Measurements from ENCODE around the gene ADK.

- TF ChIP-seq, protein P1, sequence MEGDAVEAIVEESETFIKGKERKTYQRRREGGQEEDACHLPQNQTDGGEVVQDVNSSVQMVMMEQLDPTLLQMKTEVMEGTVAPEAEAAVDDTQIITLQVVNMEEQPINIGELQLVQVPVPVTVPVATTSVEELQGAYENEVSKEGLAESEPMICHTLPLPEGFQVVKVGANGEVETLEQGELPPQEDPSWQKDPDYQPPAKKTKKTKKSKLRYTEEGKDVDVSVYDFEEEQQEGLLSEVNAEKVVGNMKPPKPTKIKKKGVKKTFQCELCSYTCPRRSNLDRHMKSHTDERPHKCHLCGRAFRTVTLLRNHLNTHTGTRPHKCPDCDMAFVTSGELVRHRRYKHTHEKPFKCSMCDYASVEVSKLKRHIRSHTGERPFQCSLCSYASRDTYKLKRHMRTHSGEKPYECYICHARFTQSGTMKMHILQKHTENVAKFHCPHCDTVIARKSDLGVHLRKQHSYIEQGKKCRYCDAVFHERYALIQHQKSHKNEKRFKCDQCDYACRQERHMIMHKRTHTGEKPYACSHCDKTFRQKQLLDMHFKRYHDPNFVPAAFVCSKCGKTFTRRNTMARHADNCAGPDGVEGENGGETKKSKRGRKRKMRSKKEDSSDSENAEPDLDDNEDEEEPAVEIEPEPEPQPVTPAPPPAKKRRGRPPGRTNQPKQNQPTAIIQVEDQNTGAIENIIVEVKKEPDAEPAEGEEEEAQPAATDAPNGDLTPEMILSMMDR (IDR thresholded peaks at IDR 0.05; ENCODE audit: low read depth, low read length): no peak
- TF ChIP-seq EZH2phosphoT487 (IDR thresholded peaks at IDR 0.05; ENCODE audit: low read depth): no peak
Observed at GRCh38 chr10:74322141-74322540, 171.1 kb downstream of the ADK start.

Measured in OCI-LY3 (cell line).